OCI-LY3 (cell line): ENCODE data around the gene CDC14A.

Source experiments
- EZH2phosphoT487 ChIP-seq: fragments of 200-600 bp; shearing (Covaris generic); IDR thresholded peaks from 2 replicates; pipeline ENCODE4 v1.6.1; 2018; ENCODE audit warnings: antibody characterized with exemption, mixed run types, low read depth
- TF ChIP-seq, protein P1 (sequence below): fragments of 200-600, 300-600 bp; sonication (generic); IDR thresholded peaks from 2 replicates; pipeline ENCODE4 v1.5.1; 2014; ENCODE audit warnings: antibody characterized with exemption, low read length, low read depth

DNA sequence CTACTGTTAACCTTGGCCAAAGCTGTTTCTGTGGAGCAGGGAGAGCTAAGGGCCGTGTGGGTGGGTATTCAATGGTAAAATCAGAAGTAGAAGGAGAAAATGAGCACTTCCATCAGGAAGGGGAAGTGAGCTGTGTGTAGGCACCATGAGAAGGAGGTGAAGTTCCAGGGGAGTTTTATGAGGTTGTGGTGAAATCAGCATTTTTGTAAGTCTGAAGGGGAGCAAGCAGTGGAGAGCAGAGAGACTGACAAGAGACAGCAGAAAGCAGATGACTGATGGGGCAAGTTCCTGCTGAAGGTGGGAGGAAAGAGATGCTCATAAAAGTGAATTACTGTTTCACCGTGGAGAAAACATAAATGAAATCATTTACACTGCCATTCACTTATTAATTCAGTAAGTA, 183.0 kb downstream of the CDC14A start:
- TF ChIP-seq, protein P1, sequence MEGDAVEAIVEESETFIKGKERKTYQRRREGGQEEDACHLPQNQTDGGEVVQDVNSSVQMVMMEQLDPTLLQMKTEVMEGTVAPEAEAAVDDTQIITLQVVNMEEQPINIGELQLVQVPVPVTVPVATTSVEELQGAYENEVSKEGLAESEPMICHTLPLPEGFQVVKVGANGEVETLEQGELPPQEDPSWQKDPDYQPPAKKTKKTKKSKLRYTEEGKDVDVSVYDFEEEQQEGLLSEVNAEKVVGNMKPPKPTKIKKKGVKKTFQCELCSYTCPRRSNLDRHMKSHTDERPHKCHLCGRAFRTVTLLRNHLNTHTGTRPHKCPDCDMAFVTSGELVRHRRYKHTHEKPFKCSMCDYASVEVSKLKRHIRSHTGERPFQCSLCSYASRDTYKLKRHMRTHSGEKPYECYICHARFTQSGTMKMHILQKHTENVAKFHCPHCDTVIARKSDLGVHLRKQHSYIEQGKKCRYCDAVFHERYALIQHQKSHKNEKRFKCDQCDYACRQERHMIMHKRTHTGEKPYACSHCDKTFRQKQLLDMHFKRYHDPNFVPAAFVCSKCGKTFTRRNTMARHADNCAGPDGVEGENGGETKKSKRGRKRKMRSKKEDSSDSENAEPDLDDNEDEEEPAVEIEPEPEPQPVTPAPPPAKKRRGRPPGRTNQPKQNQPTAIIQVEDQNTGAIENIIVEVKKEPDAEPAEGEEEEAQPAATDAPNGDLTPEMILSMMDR: no peak
- TF ChIP-seq EZH2phosphoT487: no peak
